ENCODE data around the gene RALGPS1. TPM values are rescaled to one million over a fixed set of nuclear protein-coding genes. Genes with fewer than 3 reads are reported as not detected.

The RALGPS1 gene
- total and polyA plus RNA-seq, 2 of the 8 experiments (the other 6 are each of a cell fraction or from before 2014, with no cell fraction given), result 20.0 to 23.5 TPM

- TF ChIP-seq, protein P1, sequence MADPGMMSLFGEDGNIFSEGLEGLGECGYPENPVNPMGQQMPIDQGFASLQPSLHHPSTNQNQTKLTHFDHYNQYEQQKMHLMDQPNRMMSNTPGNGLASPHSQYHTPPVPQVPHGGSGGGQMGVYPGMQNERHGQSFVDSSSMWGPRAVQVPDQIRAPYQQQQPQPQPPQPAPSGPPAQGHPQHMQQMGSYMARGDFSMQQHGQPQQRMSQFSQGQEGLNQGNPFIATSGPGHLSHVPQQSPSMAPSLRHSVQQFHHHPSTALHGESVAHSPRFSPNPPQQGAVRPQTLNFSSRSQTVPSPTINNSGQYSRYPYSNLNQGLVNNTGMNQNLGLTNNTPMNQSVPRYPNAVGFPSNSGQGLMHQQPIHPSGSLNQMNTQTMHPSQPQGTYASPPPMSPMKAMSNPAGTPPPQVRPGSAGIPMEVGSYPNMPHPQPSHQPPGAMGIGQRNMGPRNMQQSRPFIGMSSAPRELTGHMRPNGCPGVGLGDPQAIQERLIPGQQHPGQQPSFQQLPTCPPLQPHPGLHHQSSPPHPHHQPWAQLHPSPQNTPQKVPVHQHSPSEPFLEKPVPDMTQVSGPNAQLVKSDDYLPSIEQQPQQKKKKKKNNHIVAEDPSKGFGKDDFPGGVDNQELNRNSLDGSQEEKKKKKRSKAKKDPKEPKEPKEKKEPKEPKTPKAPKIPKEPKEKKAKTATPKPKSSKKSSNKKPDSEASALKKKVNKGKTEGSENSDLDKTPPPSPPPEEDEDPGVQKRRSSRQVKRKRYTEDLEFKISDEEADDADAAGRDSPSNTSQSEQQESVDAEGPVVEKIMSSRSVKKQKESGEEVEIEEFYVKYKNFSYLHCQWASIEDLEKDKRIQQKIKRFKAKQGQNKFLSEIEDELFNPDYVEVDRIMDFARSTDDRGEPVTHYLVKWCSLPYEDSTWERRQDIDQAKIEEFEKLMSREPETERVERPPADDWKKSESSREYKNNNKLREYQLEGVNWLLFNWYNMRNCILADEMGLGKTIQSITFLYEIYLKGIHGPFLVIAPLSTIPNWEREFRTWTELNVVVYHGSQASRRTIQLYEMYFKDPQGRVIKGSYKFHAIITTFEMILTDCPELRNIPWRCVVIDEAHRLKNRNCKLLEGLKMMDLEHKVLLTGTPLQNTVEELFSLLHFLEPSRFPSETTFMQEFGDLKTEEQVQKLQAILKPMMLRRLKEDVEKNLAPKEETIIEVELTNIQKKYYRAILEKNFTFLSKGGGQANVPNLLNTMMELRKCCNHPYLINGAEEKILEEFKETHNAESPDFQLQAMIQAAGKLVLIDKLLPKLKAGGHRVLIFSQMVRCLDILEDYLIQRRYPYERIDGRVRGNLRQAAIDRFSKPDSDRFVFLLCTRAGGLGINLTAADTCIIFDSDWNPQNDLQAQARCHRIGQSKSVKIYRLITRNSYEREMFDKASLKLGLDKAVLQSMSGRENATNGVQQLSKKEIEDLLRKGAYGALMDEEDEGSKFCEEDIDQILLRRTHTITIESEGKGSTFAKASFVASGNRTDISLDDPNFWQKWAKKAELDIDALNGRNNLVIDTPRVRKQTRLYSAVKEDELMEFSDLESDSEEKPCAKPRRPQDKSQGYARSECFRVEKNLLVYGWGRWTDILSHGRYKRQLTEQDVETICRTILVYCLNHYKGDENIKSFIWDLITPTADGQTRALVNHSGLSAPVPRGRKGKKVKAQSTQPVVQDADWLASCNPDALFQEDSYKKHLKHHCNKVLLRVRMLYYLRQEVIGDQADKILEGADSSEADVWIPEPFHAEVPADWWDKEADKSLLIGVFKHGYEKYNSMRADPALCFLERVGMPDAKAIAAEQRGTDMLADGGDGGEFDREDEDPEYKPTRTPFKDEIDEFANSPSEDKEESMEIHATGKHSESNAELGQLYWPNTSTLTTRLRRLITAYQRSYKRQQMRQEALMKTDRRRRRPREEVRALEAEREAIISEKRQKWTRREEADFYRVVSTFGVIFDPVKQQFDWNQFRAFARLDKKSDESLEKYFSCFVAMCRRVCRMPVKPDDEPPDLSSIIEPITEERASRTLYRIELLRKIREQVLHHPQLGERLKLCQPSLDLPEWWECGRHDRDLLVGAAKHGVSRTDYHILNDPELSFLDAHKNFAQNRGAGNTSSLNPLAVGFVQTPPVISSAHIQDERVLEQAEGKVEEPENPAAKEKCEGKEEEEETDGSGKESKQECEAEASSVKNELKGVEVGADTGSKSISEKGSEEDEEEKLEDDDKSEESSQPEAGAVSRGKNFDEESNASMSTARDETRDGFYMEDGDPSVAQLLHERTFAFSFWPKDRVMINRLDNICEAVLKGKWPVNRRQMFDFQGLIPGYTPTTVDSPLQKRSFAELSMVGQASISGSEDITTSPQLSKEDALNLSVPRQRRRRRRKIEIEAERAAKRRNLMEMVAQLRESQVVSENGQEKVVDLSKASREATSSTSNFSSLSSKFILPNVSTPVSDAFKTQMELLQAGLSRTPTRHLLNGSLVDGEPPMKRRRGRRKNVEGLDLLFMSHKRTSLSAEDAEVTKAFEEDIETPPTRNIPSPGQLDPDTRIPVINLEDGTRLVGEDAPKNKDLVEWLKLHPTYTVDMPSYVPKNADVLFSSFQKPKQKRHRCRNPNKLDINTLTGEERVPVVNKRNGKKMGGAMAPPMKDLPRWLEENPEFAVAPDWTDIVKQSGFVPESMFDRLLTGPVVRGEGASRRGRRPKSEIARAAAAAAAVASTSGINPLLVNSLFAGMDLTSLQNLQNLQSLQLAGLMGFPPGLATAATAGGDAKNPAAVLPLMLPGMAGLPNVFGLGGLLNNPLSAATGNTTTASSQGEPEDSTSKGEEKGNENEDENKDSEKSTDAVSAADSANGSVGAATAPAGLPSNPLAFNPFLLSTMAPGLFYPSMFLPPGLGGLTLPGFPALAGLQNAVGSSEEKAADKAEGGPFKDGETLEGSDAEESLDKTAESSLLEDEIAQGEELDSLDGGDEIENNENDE (IDR thresholded peaks at IDR 0.05; ENCODE audit: insufficient replicate concordance, low read length), result no peak
- TF ChIP-seq KDM4A (IDR thresholded peaks at IDR 0.05; ENCODE audit: low read depth, low read length, severe bottlenecking), result no peak
- TF ChIP-seq POU5F1 (IDR thresholded peaks at IDR 0.05; ENCODE audit: low read depth, low read length), result no peak
- no peak for TF ChIP-seq CBX5 (IDR thresholded peaks at IDR 0.05; ENCODE audit: low read depth, low read length)
- no peak for TF ChIP-seq GABPA (IDR thresholded peaks at IDR 0.05; ENCODE audit: borderline replicate concordance, insufficient read depth, low read length)
- no peak for TF ChIP-seq SP4 (IDR thresholded peaks at IDR 0.05; ENCODE audit: low read length)
- no peak for TF ChIP-seq SIN3A (conservative IDR thresholded peaks at IDR 0.05 in 1 of 2, IDR thresholded peaks at IDR 0.05 in 1 of 2; ENCODE audit: low read depth in 1 of 2, low read length in 2 of 2)
- TF ChIP-seq, protein P2, sequence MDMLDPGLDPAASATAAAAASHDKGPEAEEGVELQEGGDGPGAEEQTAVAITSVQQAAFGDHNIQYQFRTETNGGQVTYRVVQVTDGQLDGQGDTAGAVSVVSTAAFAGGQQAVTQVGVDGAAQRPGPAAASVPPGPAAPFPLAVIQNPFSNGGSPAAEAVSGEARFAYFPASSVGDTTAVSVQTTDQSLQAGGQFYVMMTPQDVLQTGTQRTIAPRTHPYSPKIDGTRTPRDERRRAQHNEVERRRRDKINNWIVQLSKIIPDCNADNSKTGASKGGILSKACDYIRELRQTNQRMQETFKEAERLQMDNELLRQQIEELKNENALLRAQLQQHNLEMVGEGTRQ (IDR thresholded peaks at IDR 0.05; ENCODE audit: low read length), result no peak
- TF ChIP-seq ZNF274 (IDR thresholded peaks at IDR 0.05; ENCODE audit: borderline replicate concordance, extremely low read depth, low read length), result no peak
- no peak for TF ChIP-seq NANOG (IDR thresholded peaks at IDR 0.05; ENCODE audit: insufficient read depth, low read depth, low read length, poor library complexity, severe bottlenecking)
Observed at GRCh38 chr9:126919193-126919592, 4.6 kb downstream of the RALGPS1 start (continued).

All from H1 (cell line).